GM21390 (cell line): ENCODE data around the gene BAG3.

ENCODE experiments used
- ATAC-seq: cut with Tn5 transposase; IDR thresholded peaks from one replicate; pipeline ENCODE4 v1.9.1; 2021; ENCODE audit not compliant: unreplicated experiment

The BAG3 gene

GRCh38 chr10:119665901-119666708, 14.9 kb downstream of the BAG3 start:
- ATAC-seq = no peak

GRCh38 chr10:119666709-119667004, 15.5 kb downstream of the BAG3 start:
- no peak for ATAC-seq

DNA sequence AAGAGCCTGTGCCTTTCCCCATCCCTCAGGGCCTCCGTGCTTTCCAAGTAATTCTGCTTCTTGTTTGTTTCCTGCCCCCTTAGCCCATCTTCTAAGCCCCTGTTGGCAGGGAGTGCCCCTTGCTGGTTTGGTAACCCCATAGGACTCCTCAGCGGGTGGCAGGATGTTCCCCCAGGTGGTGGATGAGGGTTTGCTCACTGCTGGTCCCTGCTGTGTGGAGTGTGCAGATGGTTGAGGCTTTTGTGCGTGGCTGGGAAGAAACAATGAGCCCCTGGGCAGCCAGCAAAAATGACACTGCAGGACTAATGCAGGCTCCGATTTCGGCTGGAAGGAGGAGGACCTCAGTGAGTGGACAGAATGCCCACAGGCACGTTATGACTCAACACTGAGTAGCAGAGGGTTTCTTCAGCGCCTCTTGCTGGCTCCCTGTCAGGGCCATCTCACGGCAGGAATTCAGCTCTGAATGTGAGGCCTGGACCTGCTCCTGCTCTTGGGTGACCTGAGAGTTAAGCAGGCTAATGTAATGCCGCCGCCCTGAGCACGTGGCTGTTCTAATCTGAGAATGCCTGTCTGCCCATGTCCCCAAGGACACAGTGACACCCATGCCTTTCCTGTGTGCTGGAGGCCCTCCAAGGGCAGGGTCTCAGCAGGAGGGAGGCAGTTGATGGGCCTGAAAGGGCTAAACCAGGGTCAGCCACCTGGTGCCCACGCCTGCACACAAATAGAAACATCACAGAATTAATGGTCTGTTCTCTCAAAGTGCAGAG, 16.6 kb downstream of the BAG3 start:
- no peak for ATAC-seq

DNA sequence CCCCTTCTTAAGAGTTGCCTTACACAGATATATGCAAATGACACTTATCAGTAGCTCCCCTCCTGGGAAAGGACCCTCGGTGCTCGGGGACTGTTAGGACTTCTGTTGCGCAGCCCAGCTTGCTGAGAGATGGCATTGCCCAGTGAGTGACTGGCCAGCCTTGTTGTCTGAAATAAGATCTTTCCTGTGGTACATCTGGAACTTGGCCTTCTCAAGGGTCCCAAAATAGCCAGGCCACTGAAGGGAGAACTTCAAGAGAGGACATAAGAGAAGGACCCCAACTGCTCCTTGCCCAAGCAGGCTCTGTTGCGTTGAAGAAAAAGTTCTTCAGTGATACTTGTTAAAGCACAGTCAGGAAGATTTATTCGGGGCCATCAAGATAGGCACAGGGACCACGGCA, 17.3 kb downstream of the BAG3 start:
- no peak for ATAC-seq

DNA sequence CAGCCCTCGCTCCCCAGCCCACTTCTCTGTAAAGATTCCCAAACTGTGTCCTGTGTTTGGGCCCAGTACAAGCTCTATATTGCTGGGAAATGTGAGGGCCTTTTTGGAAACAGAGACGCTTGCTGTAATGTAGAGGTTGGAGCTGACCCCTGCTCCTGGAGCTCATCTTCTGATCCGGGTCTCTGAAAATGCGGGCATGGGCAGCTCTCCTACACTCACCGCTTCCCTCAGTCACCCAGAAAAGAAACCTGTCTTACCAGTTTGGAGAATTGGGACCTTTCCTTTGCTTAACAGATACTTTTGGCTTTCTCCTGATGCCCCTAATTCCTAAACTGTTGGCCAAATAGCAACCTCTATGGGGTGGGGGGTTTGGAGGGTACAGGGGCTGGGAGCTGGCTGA, 18.2 kb downstream of the BAG3 start:
- ATAC-seq = no peak

DNA sequence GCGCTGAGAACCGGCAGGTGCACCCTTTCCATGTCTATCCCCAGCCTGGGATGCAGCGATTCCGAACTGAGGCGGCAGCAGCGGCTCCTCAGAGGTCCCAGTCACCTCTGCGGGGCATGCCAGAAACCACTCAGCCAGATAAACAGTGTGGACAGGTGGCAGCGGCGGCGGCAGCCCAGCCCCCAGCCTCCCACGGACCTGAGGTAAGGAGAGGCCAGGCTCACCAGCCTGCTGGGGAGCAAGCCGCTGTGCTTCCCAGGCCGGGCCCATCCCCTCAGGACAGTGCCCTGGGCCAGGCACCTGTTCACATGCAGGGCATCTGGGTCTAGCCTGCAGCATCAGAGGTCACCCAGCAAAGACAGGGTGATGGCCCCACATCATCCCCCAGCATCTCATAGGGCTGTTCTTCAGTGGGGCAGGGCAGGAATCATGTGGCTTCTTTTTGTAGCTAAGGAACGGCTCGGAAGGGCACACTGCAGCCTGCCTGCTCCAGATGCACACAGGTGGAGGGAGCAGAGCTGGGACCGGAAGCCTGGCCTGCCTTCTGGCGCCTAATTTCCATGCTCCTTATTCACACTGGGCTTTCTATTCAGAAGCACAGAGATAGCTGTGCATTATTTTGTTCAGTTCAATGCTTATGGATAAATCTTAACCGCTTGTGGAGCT, 18.9 kb downstream of the BAG3 start:
- ATAC-seq = no peak

- ATAC-seq = no peak
These were observed 19.5 kb downstream of the BAG3 start for GRCh38 chr10:119670717-119671116.

- ATAC-seq = no peak
These were observed 20.2 kb downstream of the BAG3 start for GRCh38 chr10:119671381-119671780.

GRCh38 chr10:119672291-119672690, 21.1 kb downstream of the BAG3 start:
- ATAC-seq = no peak

- ATAC-seq = no peak
These were observed 22.1 kb downstream of the BAG3 start for GRCh38 chr10:119673271-119673670.

DNA sequence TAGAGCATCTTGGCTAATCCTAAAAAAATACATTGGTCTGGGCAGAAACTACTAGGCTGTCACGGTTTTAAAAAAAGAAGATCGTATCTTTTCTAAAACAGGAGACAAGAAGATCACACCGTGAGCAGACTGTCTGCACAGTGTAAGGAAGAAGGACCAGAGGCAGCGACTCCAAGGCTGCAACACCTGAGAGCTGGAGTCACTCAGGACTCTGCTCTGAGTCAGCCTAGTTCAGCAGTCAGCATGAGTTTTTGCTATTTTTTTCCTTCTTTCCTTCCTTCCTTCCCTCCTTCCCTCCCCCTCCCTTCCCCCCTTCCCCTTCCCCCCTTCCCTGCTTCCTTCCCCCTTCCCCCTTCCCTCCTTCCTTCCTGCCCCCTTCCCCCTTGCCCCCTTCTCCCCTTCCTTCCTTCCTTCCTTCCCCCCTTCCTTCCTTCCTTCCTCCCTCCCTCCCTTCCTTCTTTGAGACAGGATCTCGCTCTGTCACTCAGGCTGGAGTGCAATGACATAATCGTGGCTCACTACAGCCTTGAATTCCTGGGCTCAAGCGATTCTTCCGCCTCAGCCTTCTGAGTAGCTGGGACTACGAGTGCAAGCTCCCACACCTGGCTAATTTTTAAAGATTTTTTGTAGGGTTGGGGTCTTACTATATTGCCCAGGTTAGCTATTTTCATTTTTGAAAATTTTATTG, 24.4 kb downstream of the BAG3 start:
- no peak for ATAC-seq

DNA sequence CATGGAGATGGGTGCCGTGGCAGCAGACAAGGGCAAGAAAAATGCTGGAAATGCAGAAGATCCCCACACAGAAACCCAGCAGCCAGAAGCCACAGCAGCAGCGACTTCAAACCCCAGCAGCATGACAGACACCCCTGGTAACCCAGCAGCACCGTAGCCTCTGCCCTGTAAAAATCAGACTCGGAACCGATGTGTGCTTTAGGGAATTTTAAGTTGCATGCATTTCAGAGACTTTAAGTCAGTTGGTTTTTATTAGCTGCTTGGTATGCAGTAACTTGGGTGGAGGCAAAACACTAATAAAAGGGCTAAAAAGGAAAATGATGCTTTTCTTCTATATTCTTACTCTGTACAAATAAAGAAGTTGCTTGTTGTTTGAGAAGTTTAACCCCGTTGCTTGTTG, 25.9 kb downstream of the BAG3 start:
- no peak for ATAC-seq

- ATAC-seq = no peak
These were observed 26.9 kb downstream of the BAG3 start for GRCh38 chr10:119677904-119678755.

DNA sequence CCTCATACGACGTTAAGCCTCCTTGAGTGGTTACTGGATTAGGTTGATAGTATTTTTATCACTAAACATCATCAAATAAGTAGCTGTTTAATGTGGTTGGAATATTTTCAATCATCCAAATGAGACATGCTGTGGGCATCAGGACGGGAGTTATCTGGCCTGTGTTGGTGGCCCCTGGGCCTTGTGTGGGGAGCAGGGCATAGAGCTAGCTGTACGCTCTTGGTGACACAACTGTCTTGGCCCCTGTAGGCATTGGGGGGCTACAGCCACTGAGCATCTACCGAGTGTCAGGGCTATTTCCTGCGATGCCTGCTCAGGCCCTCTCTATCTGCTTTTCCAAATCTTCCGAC, 28.3 kb downstream of the BAG3 start:
- no peak for ATAC-seq

DNA sequence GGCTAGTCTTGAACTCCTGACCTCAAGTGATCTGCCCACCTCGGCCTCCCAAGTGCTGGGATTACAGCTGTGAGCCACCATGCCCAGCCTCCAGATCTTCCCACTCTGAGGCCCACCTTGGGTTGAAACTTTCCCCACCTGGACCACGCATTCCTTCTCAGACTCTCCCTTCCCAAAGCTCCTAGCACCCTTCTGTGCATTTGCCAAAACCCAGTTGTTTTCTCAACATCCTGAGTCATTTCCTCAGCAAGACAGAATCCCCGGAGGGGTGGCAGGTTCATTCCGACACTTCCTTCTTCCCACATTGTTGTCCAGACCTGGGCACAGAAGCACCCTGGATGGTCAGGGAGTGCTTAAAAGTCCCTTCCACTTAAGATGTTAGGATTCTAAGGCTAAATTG, 28.9 kb downstream of the BAG3 start:
- no peak for ATAC-seq

DNA sequence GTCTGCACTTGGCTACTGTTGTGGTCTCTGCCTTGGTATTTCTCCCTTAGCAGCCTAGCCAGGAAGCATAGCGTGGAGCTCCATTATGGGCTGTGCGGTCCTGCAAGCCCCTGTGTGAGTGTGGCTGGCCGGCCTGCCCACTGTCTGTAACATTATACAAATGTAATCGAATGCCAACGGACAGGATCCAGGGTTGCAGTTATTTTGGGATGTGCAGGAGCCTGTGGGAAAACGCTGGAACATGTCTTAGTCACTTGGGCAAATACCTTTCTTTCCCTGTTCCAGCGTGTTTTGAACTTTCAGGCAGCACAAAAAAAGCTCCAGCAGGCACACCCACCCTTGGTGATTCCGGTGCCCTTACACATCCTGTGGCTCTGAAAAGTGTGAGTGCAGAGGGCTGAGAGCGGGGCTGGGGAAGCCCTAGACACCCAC, 29.5 kb downstream of the BAG3 start:
- no peak for ATAC-seq

DNA sequence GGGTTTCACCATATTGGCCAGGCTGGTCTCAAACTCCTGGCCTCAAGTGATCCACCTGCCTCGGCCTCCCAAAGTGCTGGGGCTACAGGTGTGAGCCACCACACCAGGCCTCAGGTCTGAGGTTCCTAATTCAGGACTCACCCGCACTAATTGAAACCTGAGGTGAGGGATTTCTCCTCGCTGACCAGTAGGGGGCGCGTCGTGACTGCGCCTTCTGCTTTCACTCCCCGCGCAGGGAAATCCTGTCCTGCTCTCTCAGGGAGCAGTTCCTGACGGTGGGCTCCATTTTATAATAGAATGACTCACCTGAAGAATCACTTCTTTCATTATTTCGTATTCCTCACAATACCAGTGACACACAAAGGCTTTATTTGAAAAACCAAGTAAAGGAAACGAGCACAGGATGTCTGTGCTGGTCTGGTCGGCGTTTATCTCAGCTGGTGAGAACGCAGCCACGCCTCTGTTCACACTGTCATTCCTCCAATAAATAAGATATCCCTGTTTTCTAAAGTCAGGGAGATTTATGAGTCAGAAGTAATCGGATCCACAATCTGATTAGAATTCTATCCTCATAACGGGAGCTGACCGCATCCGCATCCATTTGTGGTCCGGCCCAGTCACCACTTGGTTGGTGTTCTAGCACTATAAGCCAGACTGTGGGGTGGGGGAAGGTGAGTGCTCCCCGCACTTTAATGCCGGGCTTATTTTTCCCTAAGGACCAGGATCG, 35.4 kb downstream of the BAG3 start:
- ATAC-seq = peak; percentile 88

DNA sequence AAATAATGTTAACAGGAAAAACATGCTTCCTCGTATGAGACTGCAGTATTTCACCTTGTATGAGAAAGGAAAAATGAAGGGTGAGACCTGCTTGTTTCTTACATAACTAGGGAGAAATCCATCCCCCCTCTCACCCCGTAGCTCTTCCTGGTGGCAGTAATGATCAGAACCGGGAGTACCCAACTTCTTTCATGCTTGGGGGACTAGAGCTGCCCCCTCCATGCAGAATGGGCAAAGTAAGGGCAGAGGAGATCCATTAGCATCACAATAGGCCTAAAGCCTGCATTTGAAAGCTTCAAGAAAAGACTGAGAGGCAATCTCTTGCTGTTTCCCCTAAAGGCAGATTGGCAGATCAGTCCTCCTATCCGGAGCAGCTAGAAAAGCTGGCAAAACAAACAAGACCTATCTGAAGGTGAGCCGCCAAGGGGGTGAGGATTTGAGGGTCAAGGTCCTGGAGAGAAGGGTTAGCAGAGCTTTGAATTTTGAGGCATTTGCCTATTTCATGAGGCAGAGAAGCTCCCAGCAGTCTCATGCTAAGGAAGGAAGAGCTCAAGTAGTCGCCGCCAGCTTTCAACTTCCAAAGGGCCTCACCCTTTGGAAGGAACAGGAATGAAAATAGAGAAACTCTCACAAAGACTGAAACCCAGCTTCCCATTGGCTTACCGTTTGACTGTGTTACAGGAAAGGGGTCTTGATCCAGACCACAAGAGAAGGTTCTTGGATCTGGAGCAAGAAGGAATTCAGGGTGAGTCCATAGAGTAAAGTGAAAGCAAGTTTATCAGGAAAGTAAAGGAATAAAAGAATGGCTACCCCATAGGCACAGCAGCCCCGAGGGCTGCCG, 36.2 kb downstream of the BAG3 start:
- ATAC-seq = no peak

- ATAC-seq = no peak
These were observed 36.9 kb downstream of the BAG3 start for GRCh38 chr10:119688033-119688508.
